HEK293 (cell line): ENCODE results near the gene TTN.

Experiments used
- CTCF ChIA-PET: fragments of 350-600 bp; formaldehyde crosslinking; extraction: SDS; loops from one replicate; lab custom pipeline; 2021; ENCODE audit warnings: antibody characterized with exemption; lab: Yijun Ruan, JAX
- POLR2A ChIA-PET: fragments of 300-600 bp; formaldehyde crosslinking; extraction: SDS; loops from one replicate; lab custom pipeline; 2020; ENCODE audit warnings: antibody characterized with exemption, inconsistent platforms; lab: Yijun Ruan, JAX
- H3K27ac ChIP-seq: fragments of 200-500 bp; sonication (Bioruptor generic); 2 replicates; pipeline ENCODE4 v1.5.1; 2014; ENCODE audit warnings: low read depth, low read length, control low read depth, inconsistent platforms; ENCODE audit errors: extremely low read depth
- H3K36me3 ChIP-seq, 2 experiments: fragments of 200-500 bp in 1 of 2; sonication (Bioruptor generic) in 1 of 2; 1 replicate in 1 of 2; 2 replicates in 1 of 2; pipeline ENCODE4 v1.5.1; 2014 to 2017; ENCODE audit warnings: inconsistent platforms in 2 of 2, low read length in 2 of 2; ENCODE audit not compliant: control insufficient read depth in 2 of 2, insufficient read depth in 1 of 2
- H3K4me1 ChIP-seq: fragments of 200-500 bp; sonication (Bioruptor generic); 2 replicates; pipeline ENCODE4 v1.5.1; 2014; ENCODE audit warnings: mild to moderate bottlenecking, low read length, inconsistent platforms; ENCODE audit not compliant: control insufficient read depth, insufficient read depth
- H3K4me3 ChIP-seq: 2 replicates; pipeline ENCODE4 v1.5.1; 2011; ENCODE audit warnings: low read depth, mild to moderate bottlenecking, control low read depth, low read length, moderate library complexity
- H3K9me3 ChIP-seq: fragments of 200-500 bp; sonication (Bioruptor generic); 2 replicates; pipeline ENCODE4 v1.5.1; 2014; ENCODE audit warnings: low read depth, low read length, inconsistent platforms; ENCODE audit not compliant: control insufficient read depth, insufficient read depth
- BCL11A ChIP-seq: fragments of 450-650 bp; formaldehyde crosslinking; IDR thresholded peaks from 2 replicates; pipeline ENCODE4 v1.5.1; 2016; ENCODE audit warnings: low read depth, missing biosample characterization, missing genetic modification characterization
- KLF1 ChIP-seq: fragments of 450-650 bp; formaldehyde crosslinking; IDR thresholded peaks from 2 replicates; pipeline ENCODE4 v1.5.1; 2016; ENCODE audit warnings: missing biosample characterization, missing genetic modification characterization
- KLF17 ChIP-seq: fragments of 450-650 bp; formaldehyde crosslinking; IDR thresholded peaks from 2 replicates; pipeline ENCODE4 v1.5.1; 2016; ENCODE audit warnings: missing biosample characterization, missing genetic modification characterization
- KLF8 ChIP-seq: fragments of 450-650 bp; formaldehyde crosslinking; IDR thresholded peaks from 2 replicates; pipeline ENCODE4 v1.5.1; 2016; ENCODE audit warnings: missing biosample characterization, missing genetic modification characterization
- OVOL3 ChIP-seq: fragments of 450-650 bp; formaldehyde crosslinking; IDR thresholded peaks from 2 replicates; pipeline ENCODE4 v1.5.1; 2016; ENCODE audit warnings: missing biosample characterization, missing genetic modification characterization
- PRDM6 ChIP-seq: fragments of 450-650 bp; formaldehyde crosslinking; IDR thresholded peaks from 2 replicates; pipeline ENCODE4 v1.5.1; 2017; ENCODE audit warnings: missing biosample characterization, missing genetic modification characterization
- REST ChIP-seq: fragments of 450-650 bp; formaldehyde crosslinking; IDR thresholded peaks from 2 replicates; pipeline ENCODE4 v1.5.1; 2016; ENCODE audit warnings: missing biosample characterization, missing genetic modification characterization
- ZBTB10 ChIP-seq: fragments of 450-650 bp; formaldehyde crosslinking; IDR thresholded peaks from 2 replicates; pipeline ENCODE4 v1.5.1; 2016; ENCODE audit warnings: missing biosample characterization, missing genetic modification characterization
- ZBTB17 ChIP-seq: fragments of 450-650 bp; formaldehyde crosslinking; IDR thresholded peaks from 2 replicates; pipeline ENCODE4 v1.5.1; 2016; ENCODE audit warnings: missing biosample characterization, missing genetic modification characterization
- ZBTB44 ChIP-seq: fragments of 450-650 bp; IDR thresholded peaks from 2 replicates; pipeline ENCODE4 v1.5.1; 2018; ENCODE audit warnings: missing biosample characterization, mild to moderate bottlenecking, missing genetic modification characterization
- ZNF112 ChIP-seq: fragments of 450-650 bp; formaldehyde crosslinking; IDR thresholded peaks from 2 replicates; pipeline ENCODE4 v1.5.0; 2017; ENCODE audit warnings: missing biosample characterization, missing genetic modification characterization
- ZNF133 ChIP-seq: fragments of 450-650 bp; formaldehyde crosslinking; IDR thresholded peaks from 2 replicates; pipeline ENCODE4 v1.5.1; 2016; ENCODE audit warnings: missing biosample characterization, missing genetic modification characterization
- ZNF140 ChIP-seq: fragments of 450-650 bp; formaldehyde crosslinking; IDR thresholded peaks from 2 replicates; pipeline ENCODE4 v1.5.1; 2016; ENCODE audit warnings: missing biosample characterization, missing genetic modification characterization
- ZNF155 ChIP-seq: fragments of 450-650 bp; formaldehyde crosslinking; IDR thresholded peaks from 2 replicates; pipeline ENCODE4 v1.5.1; 2016; ENCODE audit warnings: missing biosample characterization, missing genetic modification characterization
- ZNF239 ChIP-seq: fragments of 450-650 bp; formaldehyde crosslinking; IDR thresholded peaks from 2 replicates; pipeline ENCODE4 v1.5.1; 2016; ENCODE audit warnings: missing biosample characterization, missing genetic modification characterization
- ZNF311 ChIP-seq: fragments of 450-650 bp; formaldehyde crosslinking; IDR thresholded peaks from 2 replicates; pipeline ENCODE4 v1.5.1; 2017; ENCODE audit warnings: missing biosample characterization, missing genetic modification characterization, borderline replicate concordance
- ZNF416 ChIP-seq: fragments of 450-650 bp; formaldehyde crosslinking; IDR thresholded peaks from 2 replicates; pipeline ENCODE4 v1.5.1; 2016; ENCODE audit warnings: missing biosample characterization, missing genetic modification characterization
- ZNF501 ChIP-seq: fragments of 450-650 bp; formaldehyde crosslinking; IDR thresholded peaks from 2 replicates; pipeline ENCODE4 v1.5.1; 2016; ENCODE audit warnings: missing biosample characterization, missing genetic modification characterization
- ZNF654 ChIP-seq: fragments of 450-650 bp; formaldehyde crosslinking; IDR thresholded peaks from 2 replicates; pipeline ENCODE4 v1.5.1; 2016; ENCODE audit warnings: low read depth, missing biosample characterization, missing genetic modification characterization
- ZNF664 ChIP-seq: fragments of 450-650 bp; formaldehyde crosslinking; IDR thresholded peaks from 2 replicates; pipeline ENCODE4 v1.5.1; 2016; ENCODE audit warnings: missing biosample characterization, missing genetic modification characterization
- TF ChIP-seq, protein P1 (sequence below): fragments of 450-650 bp; formaldehyde crosslinking; IDR thresholded peaks from 2 replicates; pipeline ENCODE4 v1.5.1; 2016; ENCODE audit warnings: missing biosample characterization, missing genetic modification characterization, low read depth

TTN gene

GRCh38 chr2:178830451-178830850, 23.2 kb upstream of the TTN start:
- TF ChIP-seq ZNF416 (tag by site-specific recombination), result no peak
- Histone ChIP-seq H3K4me1 (no peaks in the 10 kb centered on the region), H3K27ac (no peak overlapping the region), H3K36me3 (no peaks in the 10 kb centered on the region), H3K4me3 (no peak overlapping the region), H3K9me3 (no peaks in the 10 kb centered on the region)
- CTCF ChIA-PET, result no interaction called here
- POLR2A ChIA-PET, result no interaction called here

DNA sequence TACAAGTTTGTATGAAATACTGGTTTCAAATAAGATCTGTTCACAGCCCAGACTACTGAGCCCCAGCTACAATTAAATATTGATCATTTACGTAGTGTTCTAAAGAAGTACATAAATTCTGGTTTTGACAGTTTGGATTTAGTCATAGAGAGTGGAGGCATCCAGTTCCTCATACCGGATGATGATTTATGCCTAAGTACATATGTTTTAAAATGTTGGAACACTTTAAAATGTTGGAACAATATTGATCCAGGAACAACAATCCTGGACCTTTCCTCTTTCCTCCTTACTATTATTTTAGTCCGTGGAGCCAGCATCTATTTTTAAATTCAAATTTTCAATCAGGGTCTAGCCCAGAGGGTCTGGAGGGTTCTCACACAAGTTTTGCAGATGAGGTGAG, 22.8 kb upstream of the TTN start:
- Histone ChIP-seq H3K27ac (no peak overlapping the region), H3K36me3 (no peaks in the 10 kb centered on the region), H3K4me1 (no peaks in the 10 kb centered on the region), H3K9me3 (no peaks in the 10 kb centered on the region), H3K4me3 (no peak overlapping the region)
- TF ChIP-seq ZNF112 (no peak), KLF8 (tag by site-specific recombination) (no peak), PRDM6 (tag by site-specific recombination) (no peak), ZNF654 (tag by site-specific recombination) (no peak), OVOL3 (tag by site-specific recombination) (no peak), BCL11A (tag by site-specific recombination) (no peak), ZNF664 (tag by site-specific recombination) (no peak), KLF17 (tag by site-specific recombination) (no peak), ZNF501 (tag by site-specific recombination) (no peak), KLF1 (tag by site-specific recombination) (no peak), REST (tag by site-specific recombination) (no peak), ZNF155 (tag by site-specific recombination) (no peak), ZNF311 (no peak), ZBTB10 (tag by site-specific recombination) (no peak), ZNF239 (tag by site-specific recombination) (no peak), ZBTB17 (tag by site-specific recombination) (no peak), ZBTB44 (tag by site-specific recombination) (no peak), ZNF133 (tag by site-specific recombination) (no peak), ZNF140 (tag by site-specific recombination) (no peak)
- TF ChIP-seq, protein P1, sequence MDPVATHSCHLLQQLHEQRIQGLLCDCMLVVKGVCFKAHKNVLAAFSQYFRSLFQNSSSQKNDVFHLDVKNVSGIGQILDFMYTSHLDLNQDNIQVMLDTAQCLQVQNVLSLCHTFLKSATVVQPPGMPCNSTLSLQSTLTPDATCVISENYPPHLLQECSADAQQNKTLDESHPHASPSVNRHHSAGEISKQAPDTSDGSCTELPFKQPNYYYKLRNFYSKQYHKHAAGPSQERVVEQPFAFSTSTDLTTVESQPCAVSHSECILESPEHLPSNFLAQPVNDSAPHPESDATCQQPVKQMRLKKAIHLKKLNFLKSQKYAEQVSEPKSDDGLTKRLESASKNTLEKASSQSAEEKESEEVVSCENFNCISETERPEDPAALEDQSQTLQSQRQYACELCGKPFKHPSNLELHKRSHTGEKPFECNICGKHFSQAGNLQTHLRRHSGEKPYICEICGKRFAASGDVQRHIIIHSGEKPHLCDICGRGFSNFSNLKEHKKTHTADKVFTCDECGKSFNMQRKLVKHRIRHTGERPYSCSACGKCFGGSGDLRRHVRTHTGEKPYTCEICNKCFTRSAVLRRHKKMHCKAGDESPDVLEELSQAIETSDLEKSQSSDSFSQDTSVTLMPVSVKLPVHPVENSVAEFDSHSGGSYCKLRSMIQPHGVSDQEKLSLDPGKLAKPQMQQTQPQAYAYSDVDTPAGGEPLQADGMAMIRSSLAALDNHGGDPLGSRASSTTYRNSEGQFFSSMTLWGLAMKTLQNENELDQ, result no peak
- POLR2A ChIA-PET, result no interaction called here
- CTCF ChIA-PET, result interaction anchor here (0.6 kb wide), 1 partner anchor 18 kb away, joined by 4 read pairs; no protein-coding TSS in a partner anchor
